NK-92 (cell line): ENCODE results near the gene PPFIA3.
"Not testable (repeated sequence)": the region's sequence is repeated elsewhere in the genome, so short reads cannot be mapped to it uniquely, and the experiment has no call there.

Experiments used
- DNase-seq: peaks from one replicate; lab custom pipeline; 2025; ENCODE audit not compliant: unreplicated experiment; lab: John Stamatoyannopoulos, UW

PPFIA3 gene

DNA sequence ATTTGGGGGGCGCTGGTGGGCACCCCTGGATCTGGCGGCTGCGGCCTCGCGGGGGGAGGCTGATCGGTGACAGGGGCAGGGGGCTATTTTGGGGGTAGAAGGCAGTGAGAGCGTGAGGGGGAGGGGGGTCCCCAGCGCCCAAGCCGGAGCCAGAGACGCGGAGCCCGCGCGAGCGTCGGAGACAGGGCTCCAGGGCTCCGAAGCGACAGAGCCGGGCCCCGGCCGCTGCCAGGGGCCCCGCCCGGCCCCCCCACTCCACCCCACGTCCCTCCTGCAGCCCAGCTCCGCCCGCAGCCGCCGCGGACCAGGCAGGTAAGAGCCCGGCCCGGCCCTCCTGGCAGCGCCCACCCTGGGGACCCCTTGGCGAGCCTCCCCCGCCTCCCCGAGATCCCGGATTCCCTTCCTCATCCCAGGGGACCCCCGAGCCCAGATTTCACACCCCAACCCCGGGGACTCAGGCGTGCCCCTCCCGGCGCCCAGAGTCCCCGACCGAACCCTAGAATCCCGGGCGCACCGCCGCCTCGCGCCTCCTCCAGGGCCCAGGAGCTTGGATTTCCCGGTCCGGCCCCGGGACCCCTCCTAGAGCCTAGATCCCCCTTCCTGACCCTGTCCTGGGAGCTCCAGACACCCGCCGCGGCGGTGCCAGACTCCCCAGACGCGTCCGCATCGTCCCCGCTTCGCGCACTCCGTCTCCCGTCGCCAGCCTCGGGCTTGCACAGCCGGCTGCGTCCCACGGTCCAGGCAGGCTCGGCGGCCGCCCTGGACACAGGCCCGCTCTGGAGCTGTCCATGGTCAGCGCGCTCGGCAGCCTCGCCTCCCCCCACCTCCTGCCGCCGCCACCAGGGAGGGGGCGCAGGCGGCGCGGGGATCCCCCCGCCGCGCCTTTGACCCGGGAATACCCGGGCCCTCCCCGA lies at the start of gene PPFIA3:
TSS of gene PPFIA3 (plus strand) at position 134 of the 914 bp plus-strand sequence. CDS start 8,330 bp downstream, outside the sequence.
- no peak for DNase-seq

DNA sequence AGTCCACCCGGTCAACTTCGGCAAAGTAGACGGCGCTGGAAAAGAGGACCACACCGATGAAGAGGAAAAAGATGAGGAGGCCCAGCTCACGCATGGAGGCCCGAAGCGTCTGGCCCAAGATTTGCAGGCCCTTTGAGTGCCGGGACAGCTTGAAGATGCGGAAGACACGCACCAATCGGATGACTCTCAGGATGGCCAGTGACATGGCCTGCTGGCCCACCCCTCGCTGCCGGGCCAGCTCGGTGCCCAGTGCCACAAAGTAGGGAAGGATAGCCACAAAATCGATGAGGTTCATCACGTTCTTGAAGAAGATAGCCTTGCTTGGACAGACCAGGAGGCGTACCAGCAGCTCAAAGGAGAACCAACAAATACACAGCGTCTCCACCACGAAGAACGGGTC lies 48.9 kb upstream of the PPFIA3 start:
- no peak for DNase-seq

DNA sequence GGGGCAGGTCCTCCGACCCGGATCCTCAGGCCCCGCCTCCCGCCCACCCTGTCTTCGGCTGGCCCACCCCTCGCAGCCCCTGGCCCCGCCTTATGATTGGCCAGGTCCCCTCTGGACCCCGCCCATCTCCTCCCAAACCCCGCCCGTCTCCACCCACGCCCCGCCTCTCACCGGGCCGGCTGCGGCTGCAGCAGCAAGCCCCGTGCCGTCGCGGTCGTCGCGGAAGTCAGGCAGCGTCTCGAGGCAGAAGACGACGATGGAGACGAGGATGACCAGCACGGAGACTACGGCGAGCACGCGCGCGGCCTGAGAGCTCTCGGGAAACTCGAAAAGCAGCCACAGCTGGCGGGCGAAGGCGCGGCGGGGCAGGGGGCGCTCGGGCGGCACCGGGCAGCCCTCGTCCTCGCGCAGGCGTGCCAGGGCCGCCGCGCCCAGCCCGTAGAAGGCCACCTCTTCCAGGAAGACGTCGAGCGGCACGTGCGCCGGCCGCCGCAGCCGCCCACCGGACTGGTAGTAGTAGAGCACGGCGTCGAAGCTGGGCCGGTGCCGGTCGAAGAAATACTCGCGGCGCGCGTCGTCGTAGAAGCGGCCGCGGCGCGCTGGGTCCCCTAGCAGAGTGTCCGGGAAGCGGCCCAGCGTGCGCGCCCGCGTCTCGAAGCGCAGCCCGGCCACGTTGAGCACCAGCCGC lies 47.3 kb upstream of the PPFIA3 start:
- no peak for DNase-seq

DNA sequence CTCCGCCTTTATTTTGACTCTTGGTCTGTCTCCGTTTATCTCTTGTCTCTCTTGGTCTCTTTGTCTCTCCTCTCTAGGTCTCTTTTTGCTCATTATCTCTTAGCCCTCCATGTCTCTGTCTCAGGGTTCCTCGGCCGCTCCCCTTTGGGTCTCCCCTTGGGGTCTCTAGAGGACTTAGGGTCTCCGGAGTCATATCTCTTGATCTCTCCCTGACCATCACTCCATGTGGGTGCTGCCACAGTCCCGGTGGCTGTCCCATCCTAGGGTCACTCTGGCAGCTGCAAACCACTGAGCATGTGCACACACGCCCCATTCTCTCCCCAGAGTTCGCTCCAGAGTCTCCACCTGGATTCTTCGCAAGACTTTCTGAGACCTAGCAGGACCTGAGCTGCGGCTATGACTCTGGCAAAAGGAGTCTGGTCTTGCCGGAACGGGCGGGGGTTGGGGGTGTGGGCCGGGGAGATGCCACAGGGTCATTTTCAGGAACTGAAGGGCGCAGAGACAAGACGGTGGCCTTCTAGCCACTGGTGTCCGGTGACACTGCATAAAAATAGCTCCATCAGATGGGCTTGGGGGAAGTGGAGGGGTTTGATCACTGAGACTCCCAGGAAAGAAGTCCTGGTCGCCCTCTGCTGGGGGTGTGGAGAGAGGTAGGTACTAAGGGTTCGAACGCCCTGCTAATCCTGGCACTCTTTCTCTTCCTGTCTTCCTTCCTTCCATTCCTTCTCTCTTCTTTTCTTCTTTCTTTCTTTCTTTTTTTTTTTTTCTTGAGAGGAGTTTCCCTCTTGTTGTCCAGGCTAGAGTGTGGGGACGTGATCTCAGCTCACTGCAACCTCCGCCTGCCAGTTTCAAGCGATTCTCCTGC lies 45.6 kb upstream of the PPFIA3 start:
- no peak for DNase-seq

DNA sequence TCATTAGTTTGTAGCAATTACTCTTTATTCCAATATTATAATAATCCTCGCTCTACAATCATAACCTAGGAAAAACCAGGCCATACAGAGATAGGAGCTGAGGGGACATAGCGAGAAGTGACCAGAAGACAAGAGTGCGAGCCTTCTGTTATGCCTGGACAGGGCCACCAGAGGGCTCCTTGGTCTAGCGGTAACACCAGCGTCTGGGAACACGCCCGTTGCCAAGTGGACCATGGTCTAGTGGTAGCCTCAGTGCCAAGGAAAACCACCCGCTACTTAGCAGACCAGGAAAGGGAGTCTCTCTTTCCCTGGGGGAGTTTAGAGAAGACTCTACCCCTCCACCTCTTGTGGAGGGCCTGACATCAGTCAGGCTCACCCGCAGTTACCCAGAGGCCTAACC lies 44.5 kb upstream of the PPFIA3 start:
- not testable (repeated sequence) for DNase-seq

DNA sequence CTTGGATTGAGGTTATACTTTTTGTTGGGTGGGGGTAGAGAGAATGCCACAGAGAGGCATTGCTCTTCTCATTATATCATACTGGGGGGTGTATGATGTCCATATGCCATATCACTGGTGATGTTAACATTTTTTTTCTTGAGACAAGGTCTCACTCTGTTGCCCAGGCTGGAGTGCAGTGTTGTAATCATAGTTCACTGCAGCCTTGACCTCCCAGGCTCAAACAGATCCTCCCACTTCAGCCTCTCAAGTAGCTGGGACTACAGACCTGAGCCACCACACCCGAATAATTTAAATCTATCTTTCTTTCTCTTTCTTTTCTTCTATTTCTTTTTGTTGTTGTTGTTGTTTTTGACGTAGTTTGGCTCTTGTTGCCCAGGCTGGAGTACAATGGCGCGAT lies 39.0 kb upstream of the PPFIA3 start:
- DNase-seq: no peak

DNA sequence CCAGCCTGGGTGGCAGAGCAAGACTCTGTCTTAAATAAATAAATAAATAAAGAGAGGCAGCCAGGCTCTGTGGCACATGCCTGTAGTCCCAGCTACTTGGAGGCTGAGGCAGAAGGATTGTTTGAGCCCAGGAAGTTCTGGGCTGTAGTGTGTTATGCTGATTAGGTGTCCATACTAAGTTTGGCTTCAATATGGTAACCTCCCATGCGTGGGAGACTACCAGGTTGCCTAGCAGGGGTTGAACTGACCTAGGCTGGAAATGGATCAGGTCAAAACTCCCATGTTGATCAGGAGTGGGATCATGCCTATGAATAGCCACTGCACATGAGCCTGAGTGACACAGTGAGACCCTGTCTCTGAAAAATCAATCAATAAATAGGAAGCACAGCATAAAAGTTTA lies 38.1 kb upstream of the PPFIA3 start:
- no peak for DNase-seq

DNA sequence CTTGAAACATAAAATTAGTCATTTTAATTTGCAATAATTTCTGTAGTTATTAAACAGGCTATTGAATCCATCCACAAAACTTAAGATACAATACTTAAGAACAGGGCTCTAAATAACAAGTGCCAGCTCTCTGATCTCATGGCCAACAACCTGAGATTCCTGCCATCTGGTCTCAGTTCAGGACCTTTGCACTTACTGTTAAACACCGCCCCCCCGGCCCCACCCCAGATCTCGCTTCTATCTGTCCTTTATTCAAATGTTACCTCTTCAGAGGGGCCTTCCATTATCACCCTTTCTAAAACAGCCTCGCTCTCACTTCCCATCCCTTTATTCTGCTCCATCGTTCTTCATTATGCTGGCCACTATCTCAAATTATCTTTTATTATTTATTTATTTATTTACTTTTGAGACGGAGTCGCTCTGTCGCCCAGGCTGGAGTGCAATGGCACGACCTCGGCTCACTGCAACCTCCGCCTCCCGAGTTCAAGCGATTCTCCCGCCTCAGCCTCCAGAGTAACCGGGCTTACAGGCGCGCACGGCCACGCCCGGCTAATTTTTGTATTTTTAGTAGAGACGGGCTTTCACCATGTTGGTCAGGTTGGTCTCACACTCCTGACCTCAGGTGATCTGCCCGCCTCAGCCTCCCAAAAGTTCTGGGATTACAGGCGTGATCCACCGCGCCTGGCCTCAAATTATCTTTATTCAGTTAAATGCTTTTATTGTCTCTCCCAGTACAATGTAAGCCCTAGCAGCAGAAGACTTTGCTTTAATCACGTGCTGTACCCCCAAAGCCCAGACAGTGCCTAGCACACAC lies 34.9 kb upstream of the PPFIA3 start:
- no peak for DNase-seq

DNA sequence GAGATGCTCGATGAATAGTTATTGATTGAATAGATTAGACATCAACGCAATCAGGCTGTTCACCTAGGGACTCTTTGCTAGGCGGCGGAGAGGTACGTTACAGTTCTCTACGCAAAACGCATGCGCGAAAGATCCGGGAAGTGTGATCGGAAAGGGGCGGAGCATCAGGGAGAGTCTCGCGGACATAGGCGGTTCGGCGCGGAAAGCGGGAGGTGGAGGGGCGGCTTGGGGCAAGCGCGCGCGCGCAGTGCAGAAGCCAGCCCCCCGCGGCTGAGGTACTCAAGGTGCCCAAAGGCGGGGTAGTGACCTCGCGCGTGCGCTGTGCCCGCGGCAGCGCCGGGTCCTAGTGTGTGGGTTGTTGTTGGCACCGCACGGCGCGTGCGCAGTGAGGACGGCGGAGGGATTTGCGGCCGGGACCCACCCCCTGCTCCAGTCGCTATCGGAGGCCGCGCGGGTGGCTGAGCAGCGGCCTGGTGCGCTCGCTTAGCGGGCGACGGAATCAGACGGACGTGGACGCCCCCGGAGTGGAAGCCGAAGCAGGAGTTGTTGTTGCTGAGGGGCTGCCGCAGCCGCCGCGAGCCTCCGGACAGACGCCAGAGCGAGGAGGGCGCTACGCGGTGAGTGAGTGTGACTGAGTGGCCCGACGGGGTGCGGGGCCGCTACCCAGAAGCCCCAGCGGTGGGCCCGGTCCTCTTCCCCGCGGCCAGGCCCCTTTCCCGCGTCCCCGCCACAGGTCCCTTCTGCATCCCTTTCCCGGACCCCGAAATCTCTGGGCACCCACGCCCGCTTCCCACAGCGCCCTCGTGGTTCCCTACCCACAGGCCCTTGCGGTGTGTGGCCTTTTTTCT lies 34.1 kb upstream of the PPFIA3 start, which contains the start of gene SNRNP70:
TSS of gene SNRNP70 (plus strand) at position 432 of the 848 bp plus-strand sequence. CDS start 964 bp downstream, outside the sequence.
- peak; percentile 92 for DNase-seq

DNA sequence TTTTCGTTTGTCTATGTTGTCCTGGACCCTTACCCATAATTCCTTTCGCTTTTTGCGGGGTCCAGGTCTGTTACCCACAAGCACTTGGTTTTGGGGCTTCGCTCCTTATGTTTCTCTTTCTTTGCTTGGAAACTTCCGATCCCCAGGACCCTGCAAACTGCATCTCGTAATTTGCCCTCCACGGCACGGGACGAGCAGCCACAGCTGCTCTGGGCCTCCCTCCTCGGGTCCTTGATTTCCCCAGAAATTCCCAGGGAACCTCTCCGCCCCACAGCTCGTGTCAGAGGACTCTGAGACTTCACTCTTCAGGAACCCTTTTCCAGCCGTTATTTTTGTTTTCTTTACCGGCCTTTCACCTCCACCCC lies 33.5 kb upstream of the PPFIA3 start:
- no peak for DNase-seq

DNA sequence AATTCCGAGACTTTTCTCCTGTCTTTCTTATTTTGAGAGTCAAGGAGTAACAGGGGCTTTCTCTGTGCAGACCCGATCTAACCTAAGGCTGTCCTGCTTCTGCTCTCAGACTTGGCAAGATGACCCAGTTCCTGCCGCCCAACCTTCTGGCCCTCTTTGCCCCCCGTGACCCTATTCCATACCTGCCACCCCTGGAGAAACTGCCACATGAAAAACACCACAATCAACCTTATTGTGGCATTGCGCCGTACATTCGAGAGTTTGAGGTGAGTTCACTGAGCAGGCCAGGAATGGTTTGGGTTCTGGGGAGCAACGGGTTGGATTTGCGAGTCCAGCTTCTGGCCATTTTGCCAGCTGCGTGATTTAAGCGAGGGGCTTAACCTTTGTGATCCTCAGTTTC lies 33.0 kb upstream of the PPFIA3 start:
- no peak for DNase-seq

DNA sequence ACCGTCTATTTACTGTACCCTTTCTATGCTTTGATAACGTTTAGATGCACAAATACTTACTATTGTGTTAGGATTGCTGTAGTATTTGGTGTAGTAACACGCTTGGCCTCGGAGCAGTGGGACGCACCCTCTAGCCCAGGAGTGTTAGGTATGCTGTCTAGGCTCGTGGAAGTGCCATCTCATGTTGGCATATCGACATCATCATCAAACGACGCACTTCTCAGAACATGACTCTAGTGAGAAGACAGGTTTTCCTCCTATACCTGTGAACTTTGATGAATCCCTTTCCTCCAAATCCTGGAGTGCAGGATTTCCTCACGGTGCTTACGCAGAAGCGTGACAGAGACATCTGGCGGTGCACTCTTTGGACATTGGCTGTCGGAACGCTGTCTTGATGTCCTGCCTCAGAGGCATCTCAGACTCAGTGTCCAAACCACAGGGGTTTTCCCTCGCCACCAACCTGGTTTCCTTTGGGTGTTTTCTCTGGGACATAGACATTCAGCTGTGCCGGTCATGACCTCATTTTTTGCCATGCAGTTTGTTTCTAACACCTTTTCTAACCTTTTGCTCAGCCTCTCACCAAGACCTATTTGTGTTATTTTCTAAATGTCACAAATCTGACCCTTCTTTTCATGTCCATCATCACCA lies 27.8 kb upstream of the PPFIA3 start:
- DNase-seq: no peak

DNA sequence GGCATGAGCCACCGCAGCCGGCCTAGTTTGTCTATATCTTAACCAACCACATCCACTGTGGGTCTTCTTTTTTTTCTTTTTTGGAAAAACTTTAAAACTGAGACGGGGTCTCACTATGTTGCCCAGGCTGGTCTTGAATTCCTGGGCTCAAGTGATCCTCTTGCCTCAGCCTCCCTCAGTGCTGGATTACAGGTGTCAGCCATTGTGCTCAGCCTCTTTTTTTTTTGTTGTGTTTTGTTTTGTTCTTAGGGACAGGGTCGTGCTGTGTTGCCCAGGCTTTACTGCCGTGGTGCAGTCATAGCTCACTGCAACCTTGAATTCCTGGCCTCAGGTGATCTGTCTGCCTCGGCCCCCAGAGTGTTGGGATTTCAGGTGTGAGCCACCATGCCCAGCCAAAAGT lies 26.7 kb upstream of the PPFIA3 start:
- no peak for DNase-seq

DNA sequence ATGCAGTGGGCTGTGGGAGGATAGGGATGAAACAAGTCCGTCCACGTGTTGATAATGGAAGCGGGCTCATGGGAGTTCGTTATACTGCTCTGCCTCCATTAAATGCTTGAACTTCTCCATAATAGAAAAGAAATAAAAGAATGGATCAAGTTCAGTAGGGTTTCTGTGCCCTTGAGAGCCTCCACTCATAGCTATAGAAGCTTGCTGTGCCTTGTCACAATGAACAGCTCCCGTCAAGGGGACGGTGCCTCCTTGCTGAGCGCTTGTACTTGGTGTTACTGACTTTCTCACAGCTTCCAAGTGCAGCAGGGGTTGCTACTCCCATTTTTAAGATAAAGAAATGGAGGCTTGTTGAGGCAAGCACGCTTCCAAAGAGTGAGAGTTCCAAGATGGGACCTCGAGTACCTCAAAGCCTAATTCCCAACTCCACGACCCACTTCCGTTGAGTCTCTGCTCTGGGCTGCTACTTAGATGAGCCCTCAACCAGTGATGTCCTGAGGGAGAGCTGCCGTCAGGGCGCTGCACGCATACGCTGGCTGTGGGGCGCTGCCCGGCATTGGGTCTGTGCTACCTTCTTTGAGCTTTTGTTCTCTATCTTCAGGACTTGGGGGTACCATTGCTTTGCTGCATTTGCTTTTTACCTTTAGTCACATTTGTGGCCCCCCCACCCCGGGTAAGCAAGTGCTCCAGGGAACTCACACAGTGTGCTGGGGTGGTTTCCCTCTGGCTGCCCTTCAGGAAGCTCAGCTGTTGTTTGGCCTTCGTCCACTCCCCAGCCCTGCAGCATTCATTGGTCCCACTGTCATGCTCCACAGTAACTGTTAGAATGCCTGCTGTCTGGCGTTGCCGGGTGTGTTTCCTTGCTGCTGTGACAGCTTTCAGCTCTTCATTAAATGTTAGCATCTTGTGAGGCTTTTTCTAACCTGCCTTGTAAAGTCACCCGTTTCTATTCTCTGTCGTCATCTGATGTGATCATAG lies 24.6 kb upstream of the PPFIA3 start:
- DNase-seq: no peak

DNA sequence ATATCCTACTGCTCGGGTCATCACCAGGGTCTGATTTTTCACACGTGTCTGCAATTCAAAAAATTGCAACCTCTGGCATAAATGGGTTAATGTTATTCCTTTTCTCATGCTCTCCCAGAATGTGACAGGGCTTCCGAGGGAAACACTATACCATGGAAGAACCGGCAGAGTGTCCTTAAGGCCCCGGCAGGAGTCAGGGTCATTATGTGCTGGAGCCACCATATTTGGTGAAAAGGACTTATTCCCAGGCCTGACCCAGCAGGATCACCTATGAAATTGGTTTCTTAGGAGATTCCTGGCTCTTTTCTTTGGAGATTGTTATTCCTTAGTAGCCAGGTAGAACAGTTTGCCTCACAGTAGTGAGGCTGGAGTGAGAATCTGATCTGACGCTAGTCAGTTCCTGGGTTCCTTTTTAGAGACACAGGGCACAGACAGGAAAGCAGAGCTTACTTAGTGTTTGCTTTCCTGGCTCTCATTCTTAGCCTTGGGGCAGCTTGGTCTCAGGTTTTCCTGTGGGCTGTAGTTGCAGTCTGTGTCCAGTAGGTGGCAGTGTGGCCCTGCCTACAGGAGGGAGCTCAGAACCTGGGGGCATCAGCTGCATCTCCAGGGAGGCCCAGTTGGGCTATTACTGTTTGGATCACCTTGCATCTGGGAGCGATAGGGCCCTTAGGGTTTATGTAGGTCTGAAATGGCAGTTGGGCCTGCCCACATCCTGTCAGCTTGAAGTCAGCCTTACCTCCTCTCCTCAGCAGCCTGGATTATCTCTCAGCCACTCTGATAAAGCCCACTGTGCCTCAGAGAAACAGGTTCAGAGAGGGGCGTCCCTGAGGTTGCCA lies 21.7 kb upstream of the PPFIA3 start:
- DNase-seq: no peak

DNA sequence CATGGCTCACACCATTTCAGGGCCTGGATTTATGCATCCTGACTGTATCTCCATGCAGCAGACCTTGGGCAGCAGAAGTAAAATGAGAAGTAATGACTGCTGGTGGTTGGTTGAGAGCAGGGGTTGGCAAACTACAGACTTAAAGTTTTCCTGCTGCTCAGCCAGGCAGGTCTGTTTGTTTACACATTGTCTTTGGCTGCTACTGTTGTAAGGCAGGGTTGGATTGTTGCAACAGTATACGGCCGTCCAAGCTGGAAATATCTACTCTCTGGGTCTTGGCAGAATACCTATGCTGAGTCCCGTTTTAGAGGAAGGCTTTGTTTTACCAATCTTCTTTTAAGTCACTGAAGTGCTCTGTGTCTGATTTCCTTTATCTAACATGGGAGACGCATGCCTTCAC lies 20.5 kb upstream of the PPFIA3 start:
- no peak for DNase-seq

DNA sequence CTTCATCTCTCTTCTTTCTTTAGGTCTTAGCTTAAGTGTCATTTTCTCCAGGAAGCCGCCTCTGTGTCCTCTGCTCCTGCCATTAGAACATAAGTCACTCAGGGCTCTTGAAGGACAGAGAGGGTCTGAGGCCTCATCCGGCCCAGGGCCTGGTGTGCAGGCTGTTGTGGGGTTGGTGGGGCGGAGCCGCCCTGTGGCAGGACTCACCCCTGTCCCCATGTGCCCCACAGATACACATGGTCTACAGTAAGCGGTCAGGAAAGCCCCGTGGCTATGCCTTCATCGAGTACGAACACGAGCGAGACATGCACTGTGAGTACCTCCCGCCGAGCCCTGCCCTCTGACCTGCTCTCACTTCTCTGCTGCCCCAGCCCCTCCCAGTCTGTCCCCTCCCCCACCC lies 18.2 kb upstream of the PPFIA3 start:
- DNase-seq: no peak
